GM19372 (cell line): ENCODE data around the gene DDO.

Experiments
- ATAC-seq: cut with Tn5 transposase; IDR thresholded peaks from one replicate; pipeline ENCODE4 v1.9.1; 2021; ENCODE audit warnings: mild to moderate bottlenecking, low read depth, moderate library complexity; ENCODE audit not compliant: unreplicated experiment

The DDO gene

GRCh38 chr6:110348961-110349690 is 66.2 kb downstream of the DDO start:
- no peak for ATAC-seq

GRCh38 chr6:110345025-110345424 is 70.3 kb downstream of the DDO start:
- ATAC-seq, result no peak

DNA sequence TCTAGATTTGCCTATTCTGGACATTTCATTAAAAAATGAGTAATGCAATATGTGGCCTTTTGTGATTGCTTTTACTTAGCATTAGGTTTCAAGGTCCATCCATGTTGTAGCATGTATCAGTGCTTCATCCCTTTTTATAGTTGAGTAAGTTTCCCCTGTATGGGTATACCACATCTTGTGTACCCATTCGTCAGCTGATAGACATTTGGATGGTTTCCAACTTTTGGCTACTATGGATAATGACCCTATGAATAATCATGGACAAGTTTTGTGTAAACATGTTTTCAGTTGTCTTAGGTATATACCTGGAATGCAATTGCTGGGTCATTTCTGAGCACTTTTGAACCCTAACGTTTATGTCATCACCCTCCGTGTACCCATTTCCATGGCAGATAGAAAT is 72.6 kb downstream of the DDO start:
- ATAC-seq, result no peak
